ENCODE measurements around the gene SEC24C.
"Not testable (repeated sequence)": the region's sequence is repeated elsewhere in the genome, so short reads cannot be mapped to it uniquely, and the experiment has no call there.

The SEC24C gene

GRCh38 chr10:73743905-73744663, at the start of gene SEC24C:
TSS of gene SEC24C (plus strand) at chr10:73744372. CDS start at chr10:73746833, 2,461 bp downstream.
- peak; percentile 50 to 98 (median 92) for DNase-seq

DNA sequence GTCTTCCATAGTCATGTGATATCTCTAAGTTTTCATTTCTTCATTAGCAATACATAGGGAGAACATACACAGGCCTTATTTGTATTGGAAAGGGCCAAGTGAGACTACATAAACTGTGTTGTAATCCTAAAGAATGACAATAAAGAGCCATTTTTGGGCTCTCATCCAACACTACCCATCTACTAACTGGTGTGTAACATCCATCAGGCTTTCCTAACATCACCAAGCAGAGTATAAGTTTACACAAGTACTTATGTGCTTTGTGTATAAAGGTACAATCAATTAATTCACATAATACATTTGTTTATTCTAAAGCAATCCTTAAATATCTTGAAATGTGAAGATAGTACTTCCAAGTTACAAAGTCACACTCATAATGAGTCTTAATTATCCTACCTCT, 48.9 kb upstream of the SEC24C start:
- DNase-seq: not testable (repeated sequence)

GRCh38 chr10:73697675-73698159, 46.5 kb upstream of the SEC24C start, which contains the start of gene AGAP5:
TSS of gene AGAP5 (minus strand) at chr10:73698109. CDS start at chr10:73697755, 354 bp downstream.
- DNase-seq: not testable (repeated sequence)

GRCh38 chr10:73698819-73699218, 45.4 kb upstream of the SEC24C start:
- not testable (repeated sequence) for DNase-seq

GRCh38 chr10:73703924-73704323, 40.2 kb upstream of the SEC24C start:
- DNase-seq: not testable (repeated sequence)

GRCh38 chr10:73705506-73706072, 38.6 kb upstream of the SEC24C start:
- DNase-seq: not testable (repeated sequence)

- DNase-seq: not testable (repeated sequence)
Observed at GRCh38 chr10:73706488-73706887, 37.7 kb upstream of the SEC24C start.

DNA sequence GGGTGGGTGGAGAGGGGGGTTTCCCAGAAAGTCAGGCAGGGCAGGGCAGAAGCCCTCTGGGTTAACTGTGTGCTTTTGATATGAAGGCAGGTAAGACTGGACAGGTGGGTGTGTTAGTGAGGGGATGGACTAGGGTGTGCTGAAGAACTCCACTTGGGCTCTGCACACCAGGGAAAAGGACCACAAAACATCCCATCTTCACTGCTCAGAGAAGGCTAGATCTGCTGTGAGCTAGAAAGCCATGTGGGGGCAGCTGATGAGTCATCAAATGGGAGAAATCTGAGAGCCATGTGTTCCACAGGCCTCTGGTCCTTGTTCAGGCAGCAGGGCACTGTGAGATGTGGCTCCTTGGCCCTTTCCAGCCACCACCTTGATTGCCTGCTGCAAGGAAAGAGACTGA, 36.5 kb upstream of the SEC24C start:
- DNase-seq: not testable (repeated sequence)

GRCh38 chr10:73708122-73708521, 36.0 kb upstream of the SEC24C start:
- not testable (repeated sequence) for DNase-seq

DNA sequence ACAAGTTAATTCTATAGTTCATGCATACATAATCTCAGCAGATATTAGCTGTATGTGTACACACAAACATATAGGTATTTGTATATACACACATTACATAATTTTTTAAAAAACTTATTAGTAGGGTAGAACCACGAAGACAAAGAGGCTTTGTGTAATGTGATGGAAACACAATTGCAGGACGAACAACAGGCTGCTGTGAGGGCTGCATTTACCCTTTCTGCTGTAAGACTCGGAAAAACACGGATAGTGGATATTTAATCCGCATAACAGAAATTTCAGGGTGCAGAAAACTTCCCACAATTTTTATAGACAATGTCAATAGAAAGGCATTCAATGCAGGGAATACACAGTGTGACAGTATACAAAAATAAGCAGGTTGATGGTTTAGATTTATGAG, 32.5 kb upstream of the SEC24C start:
- peak in 1 of 56 donors; percentile 7 for DNase-seq

GRCh38 chr10:73713912-73714311, 30.3 kb upstream of the SEC24C start:
- not testable (repeated sequence) for DNase-seq

DNA sequence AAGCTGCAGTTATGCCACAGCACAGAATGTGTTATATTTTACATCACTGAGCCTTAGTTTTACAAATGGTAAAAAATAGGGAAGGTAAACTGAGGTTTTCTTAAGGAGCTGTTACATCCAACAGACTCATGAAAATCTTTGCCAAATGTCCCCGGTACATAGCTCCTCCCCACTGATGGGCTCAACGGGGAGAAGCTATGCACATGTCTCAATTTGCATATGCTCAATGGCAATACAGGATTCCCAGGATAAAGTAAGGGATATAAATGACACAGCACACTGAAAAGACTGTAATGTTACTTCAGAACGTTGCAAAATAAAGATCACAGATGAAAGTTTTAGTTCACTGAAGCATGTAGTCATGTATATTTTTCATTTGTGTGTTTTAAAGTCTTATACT, 29.7 kb upstream of the SEC24C start:
- not testable (repeated sequence) for DNase-seq

DNA sequence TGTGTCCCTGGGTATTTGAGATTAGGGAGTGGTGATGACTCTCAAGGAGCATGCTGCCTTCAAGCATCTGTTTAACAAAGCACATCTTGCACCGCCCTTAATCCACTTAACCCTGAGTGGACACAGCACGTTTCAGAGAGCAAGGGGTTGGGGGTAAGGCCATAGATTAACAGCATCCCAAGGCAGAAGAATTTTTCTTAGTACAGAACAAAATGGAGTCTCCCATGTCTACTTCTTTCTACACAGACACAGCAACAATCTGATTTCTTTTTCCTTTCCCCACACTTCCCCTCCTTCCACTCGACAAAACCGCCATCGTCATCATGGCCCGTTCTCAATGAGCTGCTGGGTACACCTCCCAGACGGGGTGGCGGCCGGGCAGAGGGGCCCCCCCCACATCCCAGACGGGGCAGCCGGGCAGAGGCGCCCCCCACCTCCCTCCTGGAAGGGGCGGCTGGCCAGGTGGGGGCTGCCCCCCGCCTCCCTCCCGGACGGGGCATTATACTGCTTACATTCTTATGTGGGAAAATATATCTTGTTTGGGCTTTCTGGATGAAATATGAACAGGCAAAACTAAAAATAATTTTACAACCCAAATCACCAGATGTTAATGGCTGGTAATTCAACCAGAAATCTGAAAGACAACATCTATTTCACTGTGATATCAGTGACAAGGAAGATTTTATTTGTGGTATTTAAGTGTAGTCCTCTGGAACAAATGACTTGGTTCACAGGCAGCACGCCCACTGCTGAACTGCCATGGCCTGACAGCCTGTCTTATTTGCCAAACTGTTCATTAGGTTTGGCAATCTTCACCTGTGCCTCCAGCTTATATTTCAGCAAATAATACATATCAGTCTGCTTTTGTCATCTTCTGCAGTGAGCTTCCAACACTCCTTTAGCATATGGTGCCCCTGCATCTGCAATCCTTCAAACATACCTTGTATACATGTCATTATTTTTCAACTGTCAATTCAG, 28.7 kb upstream of the SEC24C start:
- DNase-seq: not testable (repeated sequence)

GRCh38 chr10:73716251-73716650, 27.9 kb upstream of the SEC24C start:
- DNase-seq: no peak

GRCh38 chr10:73717556-73717955, 26.6 kb upstream of the SEC24C start:
- DNase-seq: peak in 1 of 56 donors; percentile 26

GRCh38 chr10:73720561-73720960, 23.6 kb upstream of the SEC24C start:
- not testable (repeated sequence) for DNase-seq

GRCh38 chr10:73723516-73723915, 20.7 kb upstream of the SEC24C start:
- no peak for DNase-seq

DNA sequence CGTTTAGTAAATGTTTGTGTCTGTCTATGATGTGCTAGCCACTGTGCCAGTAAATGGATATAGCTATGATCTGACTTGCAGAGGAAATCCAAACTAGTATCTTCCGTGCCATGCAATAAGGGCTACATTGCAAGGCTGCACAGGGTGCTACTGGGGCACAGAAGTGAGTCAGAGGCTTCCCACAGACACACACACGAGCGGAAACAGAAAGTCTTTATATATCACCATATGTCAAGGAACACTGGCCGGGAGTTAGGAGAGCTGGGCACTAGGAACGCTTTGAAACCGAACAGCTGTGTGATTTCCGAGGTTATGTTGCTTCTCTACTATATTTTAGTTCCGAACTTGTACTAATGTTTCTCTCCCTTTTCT, 14.4 kb upstream of the SEC24C start:
- peak in 2 of 56 donors; percentile 23 to 29 for DNase-seq

GRCh38 chr10:73730153-73730906, 13.8 kb upstream of the SEC24C start:
- peak; percentile 45 to 96 (median 85) for DNase-seq

DNA sequence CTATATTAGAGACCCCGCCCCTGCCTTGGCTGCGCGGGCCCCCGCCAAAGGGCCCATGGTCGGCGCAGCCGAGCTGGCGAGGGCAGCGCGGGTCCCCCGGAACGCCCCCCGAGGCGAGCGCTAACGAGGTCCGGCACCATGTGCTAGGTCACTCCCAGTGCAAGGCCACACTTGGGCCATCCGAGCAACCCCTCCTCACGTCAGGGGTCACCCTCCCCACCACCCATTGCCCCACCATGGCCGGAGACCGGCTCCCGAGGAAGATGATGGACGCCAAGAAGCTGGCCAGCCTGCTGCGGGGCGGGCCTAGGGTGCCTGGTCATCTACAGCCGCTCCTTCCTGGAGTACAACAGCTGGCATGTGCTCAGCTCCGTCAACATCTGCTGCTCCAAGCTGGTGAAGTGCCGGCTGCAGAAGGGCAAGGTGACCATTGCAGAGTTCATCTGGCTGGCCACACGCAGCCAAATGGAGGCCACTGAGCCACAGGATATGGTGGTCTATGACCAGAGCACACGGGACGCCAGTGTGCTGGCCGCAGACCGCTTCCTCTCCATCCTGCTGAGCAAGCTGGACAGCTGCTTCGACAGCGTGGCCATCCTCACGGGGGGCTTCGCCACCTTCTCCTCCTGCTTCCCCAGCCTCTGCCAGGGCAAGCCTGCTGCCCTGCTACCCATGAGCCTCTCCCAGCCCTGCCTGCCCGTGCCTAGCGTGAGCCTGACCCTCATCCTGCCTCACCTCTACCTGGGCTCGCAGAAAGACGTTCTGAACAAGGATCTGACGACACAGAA, 12.4 kb upstream of the SEC24C start:
- DNase-seq: no peak
